Esophagus squamous epithelium (tissue), 5 donors: ENCODE measurements around the gene CDK10. TPM values are rescaled to one million over a fixed set of nuclear protein-coding genes. Genes with fewer than 3 reads are reported as not detected.
A peak's percentile ranks its signal among the peaks of the same experiment; 100 is the strongest.
"Not testable (repeated sequence)": the region's sequence is repeated elsewhere in the genome, so short reads cannot be mapped to it uniquely, and the experiment has no call there.

Experiments used
- DNase-seq: peaks from one replicate; lab custom pipeline; 2025; lab: John Stamatoyannopoulos, UW
- H3K27ac ChIP-seq, 4 donors: fragments of 200-600 bp; sonication (generic); one replicate each; pipeline ENCODE4 v1.5.1; 2016 to 2019; ENCODE audit warnings: mild to moderate bottlenecking in 1 of 4
- H3K27me3 ChIP-seq, 4 donors: fragments of 200-600 bp; sonication (generic); 1 replicate in 3 of 4; 2 replicates in 1 of 4; pipeline versions ENCODE4 v1.5.1 to v1.6.0; 2017 to 2021; ENCODE audit warnings: antibody characterized with exemption in 1 of 4
- H3K36me3 ChIP-seq, 3 donors: fragments of 200-600 bp; sonication (generic); one replicate each; pipeline ENCODE4 v1.5.1; 2016 to 2019
- H3K4me1 ChIP-seq, 3 donors: fragments of 200-600 bp; sonication (generic); one replicate each; pipeline ENCODE4 v1.5.1; 2017 to 2019
- H3K4me3 ChIP-seq, 4 donors: fragments of 200-600 bp; sonication (generic); 1 replicate in 3 of 4; 2 replicates in 1 of 4; pipeline ENCODE4 v1.5.1; 2016 to 2019; ENCODE audit warnings: mild to moderate bottlenecking in 2 of 4, moderate library complexity in 1 of 4
- H3K9me3 ChIP-seq, 3 donors: fragments of 200-600 bp; sonication (generic); one replicate each; pipeline ENCODE4 v1.5.1; 2016 to 2019
- POLR2A ChIP-seq, 4 donors: fragments of 450-650 bp; IDR thresholded peaks; one replicate each; pipeline ENCODE4 v1.6.1; 2017; ENCODE audit warnings: antibody characterized with exemption in 4 of 4, mild to moderate bottlenecking in 4 of 4, moderate library complexity in 3 of 4
- WGBS, 2 donors: methylation state at CpG; one replicate each; pipeline ENCODE4 v1.1.5; 2018; 5-methylcytosine and 5-hydroxymethylcytosine counted together
- intact Hi-C: fragments of 100-400 bp; cut with DNase I; formaldehyde crosslinking; loops from one replicate; pipeline ENCODE4 v1.15.0; 2022
- total RNA-seq, 4 donors: library from RNA; depleted of rRNA; stranded (reverse); fragments of >200 nt; gene quantifications; one replicate each; pipeline ENCODE4 v1.1.0, GENCODE V29; 2016
- TF ChIP-seq, protein P1 (sequence below), 6 experiments: fragments of 450-650 bp in 4 of 6; fragments of 200-600 bp in 2 of 6; sonication (generic) in 2 of 6; IDR thresholded peaks; one replicate each; pipeline ENCODE4 v1.5.1; 2016 to 2019; ENCODE audit warnings: antibody characterized with exemption in 6 of 6, mild to moderate bottlenecking in 4 of 6, moderate library complexity in 4 of 6
- donor health status: DM: yes; HTN: yes; CAD: no.

CDK10 gene
- total RNA-seq, 4 donors from 2014 or later: 21.6 to 45.0 (median 39.3) TPM

DNA sequence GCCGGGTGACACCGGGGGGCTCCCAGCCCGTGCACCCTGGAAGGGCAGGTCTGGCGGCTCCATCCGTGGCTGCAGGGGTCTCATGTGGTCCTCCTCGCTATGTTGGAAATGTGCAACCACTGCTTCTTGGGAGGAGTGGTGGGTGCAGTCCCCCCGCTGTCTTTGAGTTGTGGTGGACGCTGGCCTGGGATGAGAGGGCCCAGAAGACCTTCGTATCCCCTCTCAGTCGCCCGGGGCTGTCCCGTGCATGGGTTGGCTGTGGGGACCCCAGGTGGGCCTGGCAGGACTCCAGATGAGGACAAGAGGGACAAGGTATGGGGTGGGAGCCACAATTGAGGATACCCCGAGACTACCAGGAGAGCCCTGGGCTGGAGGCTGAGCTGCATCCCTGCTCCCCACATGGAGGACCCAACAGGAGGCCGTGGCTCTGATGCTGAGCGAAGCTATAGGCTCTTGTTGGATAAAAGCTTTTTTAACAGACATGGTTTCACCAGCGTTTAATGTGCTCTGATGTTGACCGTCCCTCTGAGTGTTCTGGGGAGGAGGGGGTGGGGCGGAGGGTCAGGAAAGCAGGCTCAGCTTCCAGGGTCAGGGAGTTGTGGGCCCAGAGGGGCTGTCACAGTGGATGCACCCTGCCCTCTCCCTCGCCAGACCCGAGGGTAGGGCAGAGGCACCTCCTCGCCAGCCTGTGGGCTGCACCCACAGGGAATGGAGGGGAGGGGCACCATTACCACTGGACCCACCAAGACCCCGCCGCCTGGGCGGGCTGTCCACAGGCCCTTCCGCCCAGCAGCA, 9.6 kb downstream of the CDK10 start:
- intact Hi-C loops: no loop called here
- Histone ChIP-seq H3K27ac (peak overlapping the region in 1 of 4 donors; percentile 21), H3K4me1 (peaks cover 12 to 23% (median 18%) of the 10 kb centered on the region in 3 donors), H3K9me3 (no peaks in the 10 kb centered on the region), H3K36me3 (peaks cover 10 to 71% (median 27%) of the 10 kb centered on the region in 3 donors), H3K27me3 (no peaks in the 10 kb centered on the region), H3K4me3 (no peak overlapping the region)
- TF ChIP-seq, protein P1, sequence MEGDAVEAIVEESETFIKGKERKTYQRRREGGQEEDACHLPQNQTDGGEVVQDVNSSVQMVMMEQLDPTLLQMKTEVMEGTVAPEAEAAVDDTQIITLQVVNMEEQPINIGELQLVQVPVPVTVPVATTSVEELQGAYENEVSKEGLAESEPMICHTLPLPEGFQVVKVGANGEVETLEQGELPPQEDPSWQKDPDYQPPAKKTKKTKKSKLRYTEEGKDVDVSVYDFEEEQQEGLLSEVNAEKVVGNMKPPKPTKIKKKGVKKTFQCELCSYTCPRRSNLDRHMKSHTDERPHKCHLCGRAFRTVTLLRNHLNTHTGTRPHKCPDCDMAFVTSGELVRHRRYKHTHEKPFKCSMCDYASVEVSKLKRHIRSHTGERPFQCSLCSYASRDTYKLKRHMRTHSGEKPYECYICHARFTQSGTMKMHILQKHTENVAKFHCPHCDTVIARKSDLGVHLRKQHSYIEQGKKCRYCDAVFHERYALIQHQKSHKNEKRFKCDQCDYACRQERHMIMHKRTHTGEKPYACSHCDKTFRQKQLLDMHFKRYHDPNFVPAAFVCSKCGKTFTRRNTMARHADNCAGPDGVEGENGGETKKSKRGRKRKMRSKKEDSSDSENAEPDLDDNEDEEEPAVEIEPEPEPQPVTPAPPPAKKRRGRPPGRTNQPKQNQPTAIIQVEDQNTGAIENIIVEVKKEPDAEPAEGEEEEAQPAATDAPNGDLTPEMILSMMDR (IDR thresholded peaks at IDR 0.05): no peak
- TF ChIP-seq POLR2A (IDR thresholded peaks at IDR 0.05): no peak
- WGBS, 2 donors: 62 to 94% methylated on average over 3 to 4 of the region's 25 CpGs
- DNase-seq: no peak

DNA sequence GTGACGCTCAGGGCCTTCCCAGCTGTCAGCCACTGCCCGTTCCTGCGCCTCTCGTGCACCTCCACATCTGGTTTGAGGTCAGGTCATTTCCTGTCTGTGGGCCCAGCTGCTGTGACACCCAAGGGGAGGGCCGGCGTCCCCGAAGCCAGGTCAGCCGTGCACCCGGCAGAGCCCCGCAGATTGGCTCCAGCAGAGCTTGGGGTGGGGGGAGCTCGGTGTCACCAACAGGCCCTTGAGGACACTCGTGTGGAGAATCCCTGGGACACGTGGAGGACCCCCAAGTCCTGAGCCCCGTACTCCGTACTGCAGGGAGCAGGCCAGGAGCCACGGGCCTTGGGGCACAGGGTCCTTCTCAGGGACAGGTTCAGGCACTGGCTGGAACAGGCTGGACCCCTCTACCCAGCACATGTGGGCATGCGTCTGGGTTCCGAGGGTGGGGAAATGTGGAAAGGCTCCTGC, 10.2 kb downstream of the CDK10 start:
- WGBS, 2 donors: 80% methylated on average over 5 of the region's 18 CpGs; no CpG with 5 or more reads in 1 of the 2 donors
- Histone ChIP-seq H3K4me1 (peaks cover 12 to 26% (median 20%) of the 10 kb centered on the region in 3 donors), H3K4me3 (no peak overlapping the region), H3K9me3 (no peaks in the 10 kb centered on the region), H3K36me3 (peaks cover 10 to 64% (median 21%) of the 10 kb centered on the region in 3 donors), H3K27me3 (no peaks in the 10 kb centered on the region), H3K27ac (peak overlapping the region in 1 of 4 donors; percentile 21)
- intact Hi-C loops: no loop called here
- DNase-seq: no peak
- TF ChIP-seq POLR2A (IDR thresholded peaks at IDR 0.05): no peak
- TF ChIP-seq, protein P1 (IDR thresholded peaks at IDR 0.05): no peak

- intact Hi-C loops: no loop called here
- no peaks in the 10 kb centered on the region for H3K9me3 ChIP-seq
- H3K36me3 ChIP-seq: peaks cover 10 to 60% (median 18%) of the 10 kb centered on the region in 3 donors
- no peak for TF ChIP-seq POLR2A (IDR thresholded peaks at IDR 0.05)
- TF ChIP-seq, protein P1 (IDR thresholded peaks at IDR 0.05): no peak
- peaks cover 12 to 31% (median 20%) of the 10 kb centered on the region in 3 donors for H3K4me1 ChIP-seq
- no peak overlapping the region for H3K27ac ChIP-seq
- no peak overlapping the region for H3K4me3 ChIP-seq
- H3K27me3 ChIP-seq: peaks cover 0 to 4% (median 0%) of the 10 kb centered on the region in 4 donors
- 85% methylated on average over 4 of the region's 19 CpGs; no CpG with 5 or more reads in 1 of the 2 donors for WGBS, 2 donors
- DNase-seq: no peak
Observed at GRCh38 chr16:89697161-89697615, 10.7 kb downstream of the CDK10 start.

- no peak overlapping the region for H3K4me3 ChIP-seq
- H3K4me1 ChIP-seq: peaks cover 12 to 36% (median 20%) of the 10 kb centered on the region in 3 donors
- 83 to 100% methylated on average over 3 to 7 of the region's 32 CpGs for WGBS, 2 donors
- peaks cover 0 to 4% (median 0%) of the 10 kb centered on the region in 4 donors for H3K27me3 ChIP-seq
- DNase-seq: no peak
- no peaks in the 10 kb centered on the region for H3K9me3 ChIP-seq
- peaks cover 10 to 54% (median 15%) of the 10 kb centered on the region in 3 donors for H3K36me3 ChIP-seq
- intact Hi-C loops: no loop called here
- H3K27ac ChIP-seq: no peak overlapping the region
- TF ChIP-seq, protein P1 (IDR thresholded peaks at IDR 0.05): no peak
- no peak for TF ChIP-seq POLR2A (IDR thresholded peaks at IDR 0.05)
Observed at GRCh38 chr16:89697616-89698331, 11.3 kb downstream of the CDK10 start.

DNA sequence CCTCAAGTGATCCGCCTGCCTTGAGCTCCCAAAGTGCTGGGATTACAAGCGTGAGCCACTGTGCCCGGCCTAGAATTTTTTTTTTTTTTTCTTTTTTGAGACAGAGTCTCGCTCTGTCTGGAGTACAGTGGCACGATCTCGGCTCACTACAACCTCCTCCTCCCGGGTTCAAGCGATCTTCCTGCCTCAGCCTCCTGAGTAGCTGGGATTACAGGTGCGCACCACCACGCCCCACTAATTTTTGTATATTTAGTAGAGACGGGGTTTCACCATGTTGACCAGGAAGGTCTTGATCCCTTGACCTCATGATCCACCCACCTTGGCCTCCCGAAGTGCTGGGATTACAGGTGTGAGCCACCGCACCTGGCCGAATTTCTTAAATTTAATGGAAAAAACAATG, 12.2 kb downstream of the CDK10 start:
- DNase-seq, intact Hi-C loops, H3K4me3 ChIP-seq, H3K9me3 ChIP-seq, H3K27ac ChIP-seq, H3K27me3 ChIP-seq: not testable (repeated sequence)
- Histone ChIP-seq H3K4me1 (peaks cover 12 to 36% (median 20%) of the 10 kb centered on the region in 3 donors), H3K36me3 (peaks cover 7 to 44% (median 7%) of the 10 kb centered on the region in 3 donors)
- 96% methylated on average over 13 to 14 of the region's 14 CpGs for WGBS, 2 donors

GRCh38 chr16:89699629-89700099, 13.2 kb downstream of the CDK10 start:
- peak overlapping the region; percentile 19 to 94 (median 90) for H3K27ac ChIP-seq
- peaks cover 12 to 36% (median 20%) of the 10 kb centered on the region in 3 donors for H3K4me1 ChIP-seq
- 58 to 81% methylated on average over 9 to 14 of the region's 18 CpGs for WGBS, 2 donors
- H3K27me3 ChIP-seq: peaks cover 0 to 14% (median 0%) of the 10 kb centered on the region in 4 donors
- peaks cover 0 to 35% (median 0%) of the 10 kb centered on the region in 3 donors for H3K36me3 ChIP-seq
- H3K4me3 ChIP-seq: peak overlapping the region in 3 of 4 donors; percentile 68 to 78 (median 74)
- not testable (repeated sequence) for DNase-seq, H3K9me3 ChIP-seq
- intact Hi-C loops: loop anchor here (10.0 kb wide), 1 partner anchor 95 kb away; no protein-coding TSS in a partner anchor
